ENCODE measurements around the gene SPRN.

Gene SPRN

GRCh38 chr10:133397938-133398337 lies 26.5 kb downstream of the SPRN start:
- DNase-seq (ENCODE audit: low read depth in 1 of 2, low spot score in 1 of 2): no peak
- no peak for TF ChIP-seq GABPA (IDR thresholded peaks at IDR 0.05; ENCODE audit: low read depth)
- no peak for TF ChIP-seq CTCF (IDR thresholded peaks at IDR 0.05; ENCODE audit: insufficient read depth, low read length)
- TF ChIP-seq, protein P1, sequence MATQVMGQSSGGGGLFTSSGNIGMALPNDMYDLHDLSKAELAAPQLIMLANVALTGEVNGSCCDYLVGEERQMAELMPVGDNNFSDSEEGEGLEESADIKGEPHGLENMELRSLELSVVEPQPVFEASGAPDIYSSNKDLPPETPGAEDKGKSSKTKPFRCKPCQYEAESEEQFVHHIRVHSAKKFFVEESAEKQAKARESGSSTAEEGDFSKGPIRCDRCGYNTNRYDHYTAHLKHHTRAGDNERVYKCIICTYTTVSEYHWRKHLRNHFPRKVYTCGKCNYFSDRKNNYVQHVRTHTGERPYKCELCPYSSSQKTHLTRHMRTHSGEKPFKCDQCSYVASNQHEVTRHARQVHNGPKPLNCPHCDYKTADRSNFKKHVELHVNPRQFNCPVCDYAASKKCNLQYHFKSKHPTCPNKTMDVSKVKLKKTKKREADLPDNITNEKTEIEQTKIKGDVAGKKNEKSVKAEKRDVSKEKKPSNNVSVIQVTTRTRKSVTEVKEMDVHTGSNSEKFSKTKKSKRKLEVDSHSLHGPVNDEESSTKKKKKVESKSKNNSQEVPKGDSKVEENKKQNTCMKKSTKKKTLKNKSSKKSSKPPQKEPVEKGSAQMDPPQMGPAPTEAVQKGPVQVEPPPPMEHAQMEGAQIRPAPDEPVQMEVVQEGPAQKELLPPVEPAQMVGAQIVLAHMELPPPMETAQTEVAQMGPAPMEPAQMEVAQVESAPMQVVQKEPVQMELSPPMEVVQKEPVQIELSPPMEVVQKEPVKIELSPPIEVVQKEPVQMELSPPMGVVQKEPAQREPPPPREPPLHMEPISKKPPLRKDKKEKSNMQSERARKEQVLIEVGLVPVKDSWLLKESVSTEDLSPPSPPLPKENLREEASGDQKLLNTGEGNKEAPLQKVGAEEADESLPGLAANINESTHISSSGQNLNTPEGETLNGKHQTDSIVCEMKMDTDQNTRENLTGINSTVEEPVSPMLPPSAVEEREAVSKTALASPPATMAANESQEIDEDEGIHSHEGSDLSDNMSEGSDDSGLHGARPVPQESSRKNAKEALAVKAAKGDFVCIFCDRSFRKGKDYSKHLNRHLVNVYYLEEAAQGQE (IDR thresholded peaks at IDR 0.05; ENCODE audit: insufficient replicate concordance, low read depth): no peak
- no peak for TF ChIP-seq SPI1 (IDR thresholded peaks at IDR 0.05; ENCODE audit: borderline replicate concordance, low read depth)
- TF ChIP-seq POLR2AphosphoS5 (IDR thresholded peaks at IDR 0.05; ENCODE audit: low read depth): no peak
- no peak overlapping the region for H3K4me3 ChIP-seq (replicated peaks; ENCODE audit: insufficient read depth, low read length)
- H3K27me3 ChIP-seq (ENCODE audit: insufficient read depth, poor library complexity, severe bottlenecking): no peaks in the 10 kb centered on the region
- H3K27ac ChIP-seq (replicated peaks): no peak overlapping the region

GRCh38 chr10:133396035-133396624 lies 28.3 kb downstream of the SPRN start:
- Histone ChIP-seq H3K27me3 (ENCODE audit: insufficient read depth, poor library complexity, severe bottlenecking) (no peaks in the 10 kb centered on the region), H3K27ac (replicated peaks) (no peak overlapping the region), H3K4me3 (replicated peaks; ENCODE audit: insufficient read depth, low read length) (no peak overlapping the region)
- no peak for DNase-seq (ENCODE audit: low read depth in 1 of 2, low spot score in 1 of 2)
- TF ChIP-seq, protein P1 (IDR thresholded peaks at IDR 0.05; ENCODE audit: insufficient replicate concordance, low read depth): no peak
- TF ChIP-seq POLR2AphosphoS5 (IDR thresholded peaks at IDR 0.05; ENCODE audit: low read depth) (peak; percentile 30; the same call in 1 of the 2 replicates), CTCF (IDR thresholded peaks at IDR 0.05; ENCODE audit: insufficient read depth, low read length) (no peak)

- no peak; the same call in 1 of the 2 replicates for TF ChIP-seq POLR2AphosphoS5 (IDR thresholded peaks at IDR 0.05; ENCODE audit: low read depth)
- TF ChIP-seq, protein P1 (IDR thresholded peaks at IDR 0.05; ENCODE audit: insufficient replicate concordance, low read depth): no peak
- TF ChIP-seq SPI1 (IDR thresholded peaks at IDR 0.05; ENCODE audit: borderline replicate concordance, low read depth): no peak
- TF ChIP-seq GABPA (IDR thresholded peaks at IDR 0.05; ENCODE audit: low read depth): no peak
- TF ChIP-seq CTCF (IDR thresholded peaks at IDR 0.05; ENCODE audit: insufficient read depth, low read length): no peak
- no peak for DNase-seq (ENCODE audit: low read depth in 1 of 2, low spot score in 1 of 2)
- H3K27ac ChIP-seq (replicated peaks): peak overlapping the region; percentile 98
- H3K27me3 ChIP-seq (ENCODE audit: insufficient read depth, poor library complexity, severe bottlenecking): no peaks in the 10 kb centered on the region
- peak overlapping the region; percentile 70 for H3K4me3 ChIP-seq (replicated peaks; ENCODE audit: insufficient read depth, low read length)
Measured at GRCh38 chr10:133394801-133395221, 29.6 kb downstream of the SPRN start.
